HepG2 (cell line): Measurements from ENCODE around the gene TTC38. TPM values are rescaled to one million over a fixed set of nuclear protein-coding genes. Genes with fewer than 3 reads are reported as not detected.

ENCODE experiments used
- AGO2 ChIP-seq: fragments of 200-400 bp; formaldehyde crosslinking; optimal IDR thresholded peaks from 2 replicates; pipeline ENCODE3; 2017; ENCODE audit warnings: mild to moderate bottlenecking, low read depth, low read length, moderate library complexity
- AHDC1 ChIP-seq: sonication (generic); formaldehyde crosslinking; IDR thresholded peaks from 2 replicates; pipeline ENCODE4 v1.5.1; 2020; ENCODE audit warnings: mild to moderate bottlenecking, missing genetic modification reagents, borderline replicate concordance
- ARNTL ChIP-seq: sonication (generic); formaldehyde crosslinking; IDR thresholded peaks from 2 replicates; pipeline ENCODE4 v1.4.0; 2020; ENCODE audit warnings: mild to moderate bottlenecking, missing genetic modification reagents
- CREB3 ChIP-seq: sonication (generic); formaldehyde crosslinking; IDR thresholded peaks from 2 replicates; pipeline ENCODE4 v1.5.0; 2020; ENCODE audit warnings: missing genetic modification reagents
- DPF2 ChIP-seq: sonication (generic); formaldehyde crosslinking; IDR thresholded peaks from 2 replicates; pipeline ENCODE4 v1.4.0; 2020; ENCODE audit warnings: mild to moderate bottlenecking, low read depth, missing genetic modification reagents, borderline replicate concordance
- GTF2F1 ChIP-seq: fragments of 150-350 bp; IDR thresholded peaks from 2 replicates; pipeline ENCODE4 v1.6.1; 2014; ENCODE audit warnings: low read length
- HMG20A ChIP-seq: IDR thresholded peaks from 2 replicates; pipeline ENCODE4 v1.6.1; 2016; ENCODE audit warnings: borderline replicate concordance
- KLF12 ChIP-seq: sonication (generic); formaldehyde crosslinking; IDR thresholded peaks from 2 replicates; pipeline ENCODE4 v1.4.0; 2020; ENCODE audit warnings: missing genetic modification reagents, borderline replicate concordance
- ONECUT2 ChIP-seq: sonication (generic); formaldehyde crosslinking; IDR thresholded peaks from 2 replicates; pipeline ENCODE4 v1.4.0; 2020; ENCODE audit warnings: missing genetic modification reagents
- SP2 ChIP-seq: sonication (generic); formaldehyde crosslinking; IDR thresholded peaks from 2 replicates; pipeline ENCODE4 v1.5.1; 2020; ENCODE audit warnings: mild to moderate bottlenecking, missing genetic modification reagents
- ZNF468 ChIP-seq: sonication (generic); formaldehyde crosslinking; IDR thresholded peaks from 2 replicates; pipeline ENCODE4 v1.8.0; 2022; ENCODE audit warnings: mild to moderate bottlenecking, moderate library complexity, missing genetic modification reagents
- ZNF609 ChIP-seq: sonication (generic); formaldehyde crosslinking; IDR thresholded peaks from 2 replicates; pipeline ENCODE4 v1.4.0; 2020; ENCODE audit warnings: mild to moderate bottlenecking, missing genetic modification reagents, borderline replicate concordance
- ZNF704 ChIP-seq: sonication (generic); formaldehyde crosslinking; IDR thresholded peaks from 2 replicates; pipeline ENCODE4 v1.8.1; 2023; ENCODE audit warnings: mild to moderate bottlenecking, inconsistent platforms, moderate library complexity, missing genetic modification reagents, borderline replicate concordance
- ZNF746 ChIP-seq: sonication (generic); formaldehyde crosslinking; IDR thresholded peaks from 2 replicates; pipeline ENCODE4 v1.8.0; 2022; ENCODE audit warnings: mild to moderate bottlenecking, missing genetic modification reagents
- ZNF766 ChIP-seq: sonication (generic); formaldehyde crosslinking; IDR thresholded peaks from 2 replicates; pipeline ENCODE4 v1.5.0; 2020; ENCODE audit warnings: missing genetic modification reagents, borderline replicate concordance
- polyA plus RNA-seq, 8 experiments: library from polyadenylated mRNA; depleted of rRNA in 3 of 8; stranded (reverse) in 7 of 8; unstranded in 1 of 8; fragments of >200 nt; fragmentation: Illumina TruSeq in 4 of 8; extraction: Trizol in 4 of 8; gene quantifications; 2 replicates each; pipeline versions ENCODE4 v1.2.1 to v1.2.3, GENCODE V29; 2011 to 2016; ENCODE audit warnings: low read depth in 4 of 8, missing spikeins in 1 of 8, mixed read lengths in 1 of 8; ENCODE audit not compliant: insufficient read depth in 1 of 8
- total RNA-seq, 5 experiments: library from RNA; depleted of rRNA; stranded (reverse); fragments of >200 nt; fragmentation: Illumina TruSeq; extraction: Trizol; gene quantifications; 2 replicates each; pipeline ENCODE4 v1.2.3, GENCODE V29; 2016; ENCODE audit warnings: low read depth in 1 of 5

The TTC38 gene
- total and polyA plus RNA-seq, 2 of the 13 experiments (the other 11 are each of a cell fraction or from before 2014, with no cell fraction given): 101 to 105 TPM

- 0 out of 2 replicates have a peak, but pooled peaks have one; percentile 38 for TF ChIP-seq ZNF609 (CRISPR knock-in tag)
- TF ChIP-seq DPF2 (CRISPR knock-in tag): 0 out of 2 replicates have a peak, but pooled peaks have one; percentile 26
- TF ChIP-seq SP2 (CRISPR knock-in tag): peak; percentile 88
- no peak for TF ChIP-seq GTF2F1
- peak; percentile 89; the same call in 1 of the 2 replicates for TF ChIP-seq CREB3 (CRISPR knock-in tag)
- peak; percentile 21; the same call in 1 of the 2 replicates for TF ChIP-seq ZNF468 (CRISPR knock-in tag)
- no peak for TF ChIP-seq ONECUT2
- peak; percentile 48; the same call in 1 of the 2 replicates for TF ChIP-seq KLF12 (CRISPR knock-in tag)
- TF ChIP-seq ZNF766 (CRISPR knock-in tag): peak; percentile 83; the same call in 1 of the 2 replicates
- no peak for TF ChIP-seq HMG20A
- TF ChIP-seq ZNF746 (CRISPR knock-in tag): no peak
- TF ChIP-seq AGO2: no peak
- no peak for TF ChIP-seq AHDC1 (CRISPR knock-in tag)
- peak; percentile 96 for TF ChIP-seq ZNF704 (CRISPR knock-in tag)
- TF ChIP-seq ARNTL: peak; percentile 31; the same call in 1 of the 2 replicates
Observed at GRCh38 chr22:46250035-46250782, 17.6 kb upstream of the TTC38 start, which contains the start of gene CDPF1 (continued).
